SK-N-SH (cell line): ENCODE data around the gene CARD6. TPM values are rescaled to one million over a fixed set of nuclear protein-coding genes. Genes with fewer than 3 reads are reported as not detected.

Experiments used
- CTCF ChIA-PET: fragments of 300-600, 350-600 bp; formaldehyde crosslinking; extraction: SDS; loops from one replicate; lab custom pipeline; 2021; lab: Yijun Ruan, JAX
- POLR2A ChIA-PET: fragments of 350-600 bp; sonication (Branson Sonifier 250); formaldehyde crosslinking; extraction: SDS; loops from one replicate; lab custom pipeline; 2020; ENCODE audit warnings: antibody characterized with exemption, inconsistent platforms; lab: Yijun Ruan, JAX
- DNase-seq: peaks from one replicate; pipeline ENCODE4 v3.0.0; 2012
- H2AFZ ChIP-seq: fragments of 200-600 bp; sonication (generic); 2 replicates; pipeline ENCODE4 v1.8.1; 2016; ENCODE audit warnings: antibody characterized with exemption, mild to moderate bottlenecking, low read depth
- H3F3A ChIP-seq: fragments of 200-600 bp; sonication (generic); replicated peaks from 2 replicates; pipeline ENCODE3; 2016; ENCODE audit warnings: antibody characterized with exemption, mild to moderate bottlenecking; ENCODE audit not compliant: insufficient read depth
- H3K27ac ChIP-seq, 2 experiments: fragments of 200-500 bp in 1 of 2; fragments of 200-600 bp in 1 of 2; sonication (Bioruptor generic) in 1 of 2; sonication (generic), shearing (Covaris generic) in 1 of 2; 2 replicates each; pipeline versions ENCODE4 v1.5.1 to v1.6.1; 2014 to 2016; ENCODE audit warnings: low read depth in 2 of 2, inconsistent platforms in 1 of 2, low read length in 1 of 2, mild to moderate bottlenecking in 1 of 2, mixed read lengths in 1 of 2
- H3K27me3 ChIP-seq: fragments of 200-600 bp; sonication (generic), shearing (Covaris generic); 2 replicates; pipeline ENCODE4 v1.6.1; 2016; ENCODE audit warnings: mixed run types; ENCODE audit not compliant: insufficient read depth
- H3K36me3 ChIP-seq, 2 experiments: fragments of 200-500 bp in 1 of 2; fragments of 200-600 bp in 1 of 2; sonication (Bioruptor generic) in 1 of 2; sonication (generic) in 1 of 2; replicated peaks in 1 of 2; 2 replicates each; pipeline versions ENCODE3 to v1.5.1; 2014 to 2016; ENCODE audit warnings: low read length in 1 of 2, mild to moderate bottlenecking in 1 of 2; ENCODE audit not compliant: insufficient read depth in 2 of 2, control insufficient read depth in 1 of 2
- H3K4me1 ChIP-seq, 2 experiments: fragments of 200-500 bp in 1 of 2; fragments of 200-600 bp in 1 of 2; sonication (Bioruptor generic) in 1 of 2; sonication (generic), shearing (Covaris generic) in 1 of 2; 2 replicates each; pipeline versions ENCODE4 v1.5.1 to v1.6.1; 2014 to 2016; ENCODE audit warnings: low read depth in 1 of 2, low read length in 1 of 2, mixed run types in 1 of 2; ENCODE audit not compliant: insufficient read depth in 2 of 2, control insufficient read depth in 1 of 2
- H3K4me2 ChIP-seq: fragments of 200-600 bp; sonication (generic), shearing (Covaris generic); 2 replicates; pipeline ENCODE4 v1.6.1; 2017; ENCODE audit warnings: mixed run types
- H3K4me3 ChIP-seq, 2 experiments: fragments of 200-500 bp in 1 of 2; fragments of 200-600 bp in 1 of 2; sonication (Bioruptor generic) in 1 of 2; sonication (generic), shearing (Covaris generic) in 1 of 2; 2 replicates each; pipeline versions ENCODE4 v1.5.1 to v1.8.1; 2014 to 2016; ENCODE audit warnings: low read depth in 2 of 2, inconsistent platforms in 1 of 2, low read length in 1 of 2, mild to moderate bottlenecking in 1 of 2, mixed read lengths in 1 of 2, moderate library complexity in 1 of 2
- H3K79me2 ChIP-seq: fragments of 200-600 bp; sonication (generic); 2 replicates; pipeline ENCODE4 v1.8.1; 2017; ENCODE audit warnings: mild to moderate bottlenecking; ENCODE audit not compliant: insufficient read depth
- H3K9ac ChIP-seq: fragments of 200-600 bp; sonication (generic); 2 replicates; pipeline ENCODE4 v1.6.1; 2017; ENCODE audit warnings: mixed run types
- H3K9me2 ChIP-seq: fragments of 200-600 bp; sonication (generic); 2 replicates; pipeline ENCODE4 v1.6.1; 2017; ENCODE audit warnings: mixed run types
- H3K9me3 ChIP-seq: fragments of 200-600 bp; sonication (generic); 2 replicates; pipeline ENCODE4 v1.6.1; 2017; ENCODE audit warnings: mixed run types, mild to moderate bottlenecking, moderate library complexity
- H4K20me1 ChIP-seq: fragments of 200-600 bp; sonication (generic); 2 replicates; pipeline ENCODE4 v1.6.1; 2017; ENCODE audit warnings: mild to moderate bottlenecking, mixed run types; ENCODE audit not compliant: insufficient read depth
- EP300 ChIP-seq, 2 experiments: IDR thresholded peaks; 2 replicates each; pipeline versions ENCODE4 v1.4.0 to v1.6.1; 2012; ENCODE audit warnings: borderline replicate concordance in 1 of 2, low read depth in 1 of 2, low read length in 1 of 2
- FOSL2 ChIP-seq: IDR thresholded peaks from 2 replicates; pipeline ENCODE4 v1.4.0; 2012; ENCODE audit warnings: low read depth, mild to moderate bottlenecking, moderate library complexity, borderline replicate concordance
- GATA2 ChIP-seq: sonication (generic); formaldehyde crosslinking; IDR thresholded peaks from 2 replicates; pipeline ENCODE4 v1.5.0; 2020; ENCODE audit warnings: mild to moderate bottlenecking, missing genetic modification reagents
- JUND ChIP-seq: IDR thresholded peaks from 2 replicates; pipeline ENCODE4 v1.4.0; 2012
- MEF2A ChIP-seq: IDR thresholded peaks from 2 replicates; pipeline ENCODE4 v1.4.0; 2012; ENCODE audit warnings: low read depth, borderline replicate concordance
- NFIC ChIP-seq: IDR thresholded peaks from 2 replicates; pipeline ENCODE4 v1.4.0; 2012; ENCODE audit warnings: borderline replicate concordance
- RXRA ChIP-seq: IDR thresholded peaks from 2 replicates; pipeline ENCODE4 v1.4.0; 2012; ENCODE audit warnings: low read depth, mild to moderate bottlenecking, borderline replicate concordance
- SIN3A ChIP-seq: IDR thresholded peaks from 2 replicates; pipeline ENCODE4 v1.6.1; 2012; ENCODE audit warnings: low read depth, mild to moderate bottlenecking, low read length, moderate library complexity, borderline replicate concordance
- SMC3 ChIP-seq: IDR thresholded peaks from 2 replicates; pipeline ENCODE4 v1.6.1; 2012; ENCODE audit warnings: low read depth, low read length, improper control_type of control experiment
- TAF1 ChIP-seq: IDR thresholded peaks from 2 replicates; pipeline ENCODE4 v1.6.1; 2012; ENCODE audit warnings: low read depth, mild to moderate bottlenecking, low read length, moderate library complexity, borderline replicate concordance
- YY1 ChIP-seq: IDR thresholded peaks from 2 replicates; pipeline ENCODE4 v1.4.0; 2012; ENCODE audit warnings: low read depth, mild to moderate bottlenecking
- WGBS: methylation state at CpG from one replicate; pipeline ENCODE4 v1.1.6; 2017; ENCODE audit warnings: low lambda C conversion rate; 5-methylcytosine and 5-hydroxymethylcytosine counted together
- polyA plus RNA-seq, 3 experiments: library from polyadenylated mRNA; depleted of rRNA; stranded (reverse); fragments of >200 nt; gene quantifications; 2 replicates each; pipeline ENCODE4 v1.2.3, GENCODE V29; 2012
- TF ChIP-seq, protein P1 (sequence below): IDR thresholded peaks from 2 replicates; pipeline ENCODE4 v1.4.0; 2012; ENCODE audit warnings: low read depth, borderline replicate concordance
- TF ChIP-seq, protein P2 (sequence below): fragments of 150-350 bp; IDR thresholded peaks from 2 replicates; pipeline ENCODE4 v1.6.1; 2017; ENCODE audit warnings: antibody characterized with exemption, low read length, low read depth, borderline replicate concordance
- TF ChIP-seq, protein P3 (sequence below): IDR thresholded peaks from 2 replicates; pipeline ENCODE4 v1.4.0; 2012; ENCODE audit warnings: low read depth, borderline replicate concordance
- TF ChIP-seq, protein P4 (sequence below): IDR thresholded peaks from 2 replicates; pipeline ENCODE4; 2012

Gene CARD6
- polyA plus RNA-seq, 1 of the 3 experiments (the other 2 are of a cell fraction), result 0.03 TPM

DNA sequence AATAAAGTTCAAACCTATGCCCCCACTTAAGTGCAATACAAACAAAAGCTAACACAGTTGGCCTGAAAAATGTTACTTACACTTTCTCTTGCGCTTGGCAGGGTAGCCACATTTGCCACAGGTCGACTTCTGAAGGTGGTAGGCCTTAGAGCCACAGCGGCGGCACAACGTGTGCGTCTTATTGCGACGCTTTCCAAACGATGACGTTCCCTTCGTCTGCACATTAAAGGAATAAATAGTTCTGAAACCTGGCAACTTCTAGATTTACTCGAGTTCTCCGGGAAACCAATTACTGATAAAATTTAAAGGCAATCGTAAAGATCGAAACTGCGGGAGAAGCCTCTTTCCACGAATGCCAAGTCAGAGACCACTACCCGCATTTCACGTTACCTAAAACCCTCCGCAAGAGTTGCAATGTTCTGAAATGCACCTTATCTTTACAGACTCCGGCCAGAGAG lies 6.7 kb upstream of the CARD6 start:
- Histone ChIP-seq H3K4me1 (peaks cover 13 to 24% of the 10 kb centered on the region in 2 experiments; a peak in 3 of 4 replicates), H3K4me2 (peak overlapping the region; percentile 88), H3F3A (peaks cover 43% of the 10 kb centered on the region), H2AFZ (no peak overlapping the region)
- WGBS, result under 1% methylated on average over 21 of the region's 21 CpGs
- DNase-seq, result no peak
- TF ChIP-seq MEF2A (no peak), SMC3 (no peak), NFIC (no peak), YY1 (no peak)
- TF ChIP-seq, protein P1, sequence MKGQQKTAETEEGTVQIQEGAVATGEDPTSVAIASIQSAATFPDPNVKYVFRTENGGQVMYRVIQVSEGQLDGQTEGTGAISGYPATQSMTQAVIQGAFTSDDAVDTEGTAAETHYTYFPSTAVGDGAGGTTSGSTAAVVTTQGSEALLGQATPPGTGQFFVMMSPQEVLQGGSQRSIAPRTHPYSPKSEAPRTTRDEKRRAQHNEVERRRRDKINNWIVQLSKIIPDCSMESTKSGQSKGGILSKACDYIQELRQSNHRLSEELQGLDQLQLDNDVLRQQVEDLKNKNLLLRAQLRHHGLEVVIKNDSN, result no peak
- TF ChIP-seq, all 33 proteins: peak for 0
- ChIA-PET POLR2A (interaction anchor here (1.0 to 3.4 kb wide), 4 partner anchors 10 to 37 kb away, joined by 3 to 23 read pairs (median 6); partner anchors contain the start of gene PRKAA1), CTCF (interaction anchor here (1.4 kb wide), 2 partner anchors 36 to 52 kb away, joined by 3 read pairs; partner anchors contain the start of gene PRKAA1)
- peak overlapping the region; percentile 81 to 87 for H3K4me3 ChIP-seq
- H3K9me2 ChIP-seq, result no peaks in the 10 kb centered on the region
- no peaks in the 10 kb centered on the region for H3K27me3 ChIP-seq
- H4K20me1 ChIP-seq, result peaks cover 47% of the 10 kb centered on the region
- H3K9me3 ChIP-seq, result no peaks in the 10 kb centered on the region
- peak overlapping the region; percentile 96 to 97 for H3K27ac ChIP-seq
- peaks cover 54% of the 10 kb centered on the region for H3K79me2 ChIP-seq
- peak overlapping the region; percentile 99 for H3K9ac ChIP-seq
- peaks cover 44 to 48% of the 10 kb centered on the region in 2 experiments for H3K36me3 ChIP-seq

DNA sequence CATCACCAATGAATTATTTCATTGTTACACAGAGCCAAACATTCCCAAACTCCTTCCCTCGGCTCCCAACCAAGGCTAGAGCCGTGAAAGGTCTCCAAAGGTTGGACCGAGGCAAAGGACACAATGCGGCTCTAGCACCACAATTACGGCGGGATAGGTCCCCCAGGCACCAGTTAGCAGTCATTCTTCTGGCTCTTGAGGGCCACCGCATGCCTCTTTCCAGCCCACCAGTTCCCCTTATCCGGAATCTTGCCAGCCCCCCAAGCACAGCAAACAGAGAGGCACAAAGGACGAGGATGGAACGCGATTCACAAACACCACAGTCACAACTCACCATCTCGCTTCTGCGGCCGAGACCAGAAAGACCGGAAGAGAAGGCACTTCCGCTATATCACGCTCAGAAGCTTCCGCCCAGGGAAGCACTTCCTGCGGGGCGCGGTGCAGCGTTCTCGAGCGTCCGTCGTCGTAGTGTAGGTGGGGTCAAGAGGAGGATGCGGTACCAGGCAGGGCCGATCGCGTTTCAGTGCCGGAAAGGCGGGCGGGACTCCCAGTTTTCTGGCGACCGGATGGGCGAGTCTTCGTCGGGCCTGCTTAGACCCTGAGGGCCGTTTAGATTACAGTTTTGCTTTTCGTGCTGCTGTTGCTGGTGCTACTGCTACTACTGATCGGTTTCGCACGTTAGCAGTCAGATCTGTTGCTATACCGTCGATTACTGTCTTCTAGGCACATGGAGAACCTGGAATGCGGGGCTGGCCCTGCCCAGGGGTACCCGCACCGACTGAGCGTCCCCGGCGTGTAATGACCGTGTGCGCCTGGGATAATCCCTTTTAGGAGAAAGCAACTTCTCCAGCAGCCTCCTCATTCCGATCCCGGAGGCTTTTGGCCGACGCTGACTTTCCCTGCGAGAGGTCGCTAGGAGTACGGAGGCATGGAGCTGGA lies 6.0 kb upstream of the CARD6 start, which contains the start of gene RPL37:
TSS of gene RPL37 (minus strand) at position 374 of the 939 bp plus-strand sequence. CDS start at position 337, 37 bp downstream.
- peaks cover 36% of the 10 kb centered on the region for H3F3A ChIP-seq
- ChIA-PET POLR2A (interaction anchor here (0.6 to 3.4 kb wide), 9 partner anchors 9 to 611 kb away, joined by 3 to 23 read pairs (median 3); partner anchors contain the start of gene PRKAA1), CTCF (interaction anchor here (1.4 kb wide), 2 partner anchors 36 to 52 kb away, joined by 3 read pairs; partner anchors contain the start of gene PRKAA1)
- peaks cover 49% of the 10 kb centered on the region for H3K79me2 ChIP-seq
- peak within 1 kb of the TSS; percentile 96 to 97 for H3K27ac ChIP-seq
- H3K9me2 ChIP-seq, result no peaks in the 10 kb centered on the region
- peak; percentile 90 for DNase-seq
- peaks cover 40% of the 10 kb centered on the region for H4K20me1 ChIP-seq
- WGBS, result 5% methylated on average over 17 of the region's 61 CpGs
- H3K4me1 ChIP-seq, result peaks cover 13 to 24% of the 10 kb centered on the region in 2 experiments; a peak in 3 of 4 replicates
- peak within 1 kb of the TSS; percentile 94 for H3K4me2 ChIP-seq
- H2AFZ ChIP-seq, result peak within 1 kb of the TSS; percentile 100
- no peaks in the 10 kb centered on the region for H3K27me3 ChIP-seq
- H3K9me3 ChIP-seq, result no peaks in the 10 kb centered on the region
- H3K9ac ChIP-seq, result peak within 1 kb of the TSS; percentile 99
- H3K4me3 ChIP-seq, result peak within 1 kb of the TSS; percentile 81 to 87
- peaks cover 40 to 41% of the 10 kb centered on the region in 2 experiments for H3K36me3 ChIP-seq
- TF ChIP-seq, protein P2, sequence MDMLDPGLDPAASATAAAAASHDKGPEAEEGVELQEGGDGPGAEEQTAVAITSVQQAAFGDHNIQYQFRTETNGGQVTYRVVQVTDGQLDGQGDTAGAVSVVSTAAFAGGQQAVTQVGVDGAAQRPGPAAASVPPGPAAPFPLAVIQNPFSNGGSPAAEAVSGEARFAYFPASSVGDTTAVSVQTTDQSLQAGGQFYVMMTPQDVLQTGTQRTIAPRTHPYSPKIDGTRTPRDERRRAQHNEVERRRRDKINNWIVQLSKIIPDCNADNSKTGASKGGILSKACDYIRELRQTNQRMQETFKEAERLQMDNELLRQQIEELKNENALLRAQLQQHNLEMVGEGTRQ, result no peak
- no peak for TF ChIP-seq GATA2
- no peak for TF ChIP-seq RXRA
- TF ChIP-seq JUND, result no peak
- no peak for TF ChIP-seq FOSL2
- TF ChIP-seq SIN3A, result peak; percentile 86
- TF ChIP-seq TAF1, result peak; percentile 96
- TF ChIP-seq, protein P3, sequence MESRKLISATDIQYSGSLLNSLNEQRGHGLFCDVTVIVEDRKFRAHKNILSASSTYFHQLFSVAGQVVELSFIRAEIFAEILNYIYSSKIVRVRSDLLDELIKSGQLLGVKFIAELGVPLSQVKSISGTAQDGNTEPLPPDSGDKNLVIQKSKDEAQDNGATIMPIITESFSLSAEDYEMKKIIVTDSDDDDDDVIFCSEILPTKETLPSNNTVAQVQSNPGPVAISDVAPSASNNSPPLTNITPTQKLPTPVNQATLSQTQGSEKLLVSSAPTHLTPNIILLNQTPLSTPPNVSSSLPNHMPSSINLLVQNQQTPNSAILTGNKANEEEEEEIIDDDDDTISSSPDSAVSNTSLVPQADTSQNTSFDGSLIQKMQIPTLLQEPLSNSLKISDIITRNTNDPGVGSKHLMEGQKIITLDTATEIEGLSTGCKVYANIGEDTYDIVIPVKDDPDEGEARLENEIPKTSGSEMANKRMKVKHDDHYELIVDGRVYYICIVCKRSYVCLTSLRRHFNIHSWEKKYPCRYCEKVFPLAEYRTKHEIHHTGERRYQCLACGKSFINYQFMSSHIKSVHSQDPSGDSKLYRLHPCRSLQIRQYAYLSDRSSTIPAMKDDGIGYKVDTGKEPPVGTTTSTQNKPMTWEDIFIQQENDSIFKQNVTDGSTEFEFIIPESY, result peak; percentile 43; the same call in 1 of the 2 replicates
- no peak for TF ChIP-seq NFIC
- TF ChIP-seq, protein P4, sequence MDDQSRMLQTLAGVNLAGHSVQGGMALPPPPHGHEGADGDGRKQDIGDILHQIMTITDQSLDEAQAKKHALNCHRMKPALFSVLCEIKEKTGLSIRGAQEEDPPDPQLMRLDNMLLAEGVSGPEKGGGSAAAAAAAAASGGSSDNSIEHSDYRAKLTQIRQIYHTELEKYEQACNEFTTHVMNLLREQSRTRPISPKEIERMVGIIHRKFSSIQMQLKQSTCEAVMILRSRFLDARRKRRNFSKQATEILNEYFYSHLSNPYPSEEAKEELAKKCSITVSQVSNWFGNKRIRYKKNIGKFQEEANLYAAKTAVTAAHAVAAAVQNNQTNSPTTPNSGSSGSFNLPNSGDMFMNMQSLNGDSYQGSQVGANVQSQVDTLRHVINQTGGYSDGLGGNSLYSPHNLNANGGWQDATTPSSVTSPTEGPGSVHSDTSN, result 0 out of 2 replicates have a peak, but pooled peaks have one; percentile 6
- peak in 1 of 2 experiments; percentile 48; a peak in 1 of 4 replicates for TF ChIP-seq EP300 (IDR thresholded peaks at IDR 0.05; ENCODE audit: borderline replicate concordance in 1 of 2, low read depth in 1 of 2, low read length in 1 of 2)
